ENCODE measurements around the gene PDGFB.

The PDGFB gene

DNA sequence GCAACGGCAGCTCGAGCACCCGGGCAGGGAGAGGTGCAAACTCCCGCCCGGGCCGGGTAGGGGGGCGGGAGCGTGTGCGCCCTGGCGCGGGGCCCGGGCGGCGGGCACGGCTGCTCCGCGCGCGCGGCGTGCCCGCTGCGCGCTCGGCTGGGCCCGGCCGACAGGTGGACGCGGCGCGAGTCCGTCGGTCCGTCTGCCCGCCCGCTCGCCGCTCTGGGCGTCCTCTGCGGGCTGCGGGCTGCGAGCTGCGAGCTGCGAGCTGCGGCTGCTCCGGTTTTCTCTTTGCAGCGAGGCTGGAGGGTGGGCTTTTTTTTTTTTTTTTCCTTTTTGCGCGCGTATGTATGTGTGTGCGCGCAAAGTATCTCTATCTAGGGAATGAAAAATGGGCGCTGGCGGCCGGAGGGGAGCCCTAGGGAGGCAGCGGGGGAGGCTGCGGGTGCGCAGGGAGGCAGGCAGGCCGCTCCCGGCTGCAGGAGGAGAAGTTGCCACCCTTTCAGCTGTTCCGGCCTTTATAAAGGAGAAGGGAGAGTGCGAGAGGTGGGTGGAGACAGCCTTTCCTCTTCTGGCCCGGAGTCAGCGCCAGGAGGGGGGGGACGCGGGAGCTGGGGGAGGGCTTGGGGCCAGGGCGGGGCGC lies at the start of gene PDGFB:
PDGFB (minus strand) TSS at position 487 of the 634 bp plus-strand sequence. CDS start 1,019 bp downstream, outside the sequence.
- DNase-seq, result peak; percentile 36

DNA sequence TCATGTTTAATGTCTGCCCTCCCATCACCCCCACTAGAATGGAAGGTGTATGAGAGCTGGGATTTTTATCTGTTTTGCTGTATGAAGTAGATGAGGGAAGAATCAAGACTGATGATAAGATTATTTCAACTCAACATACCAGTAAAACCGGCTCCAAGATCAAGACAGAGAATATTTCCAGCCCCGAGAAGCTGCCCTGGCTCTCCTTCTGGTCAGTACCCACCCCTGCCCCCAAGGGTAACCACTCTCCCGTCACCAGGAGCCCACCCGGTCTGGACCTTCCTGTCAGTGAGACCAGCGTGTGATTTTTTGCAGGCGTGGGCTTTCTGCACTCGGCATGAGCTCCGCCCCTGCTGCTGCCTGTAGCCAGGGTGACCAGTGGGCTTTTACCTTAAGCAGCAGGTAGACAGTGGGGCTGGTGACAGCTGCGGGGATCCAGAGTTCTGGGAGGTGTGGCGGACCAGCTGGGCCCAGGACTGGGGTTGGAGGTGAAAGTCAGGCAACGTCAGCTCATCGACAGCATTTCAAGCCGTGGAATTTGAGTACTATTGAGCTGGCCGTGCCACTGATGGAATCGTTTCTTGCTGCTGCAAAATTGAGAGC lies 49.1 kb upstream of the PDGFB start:
- no peak for DNase-seq

DNA sequence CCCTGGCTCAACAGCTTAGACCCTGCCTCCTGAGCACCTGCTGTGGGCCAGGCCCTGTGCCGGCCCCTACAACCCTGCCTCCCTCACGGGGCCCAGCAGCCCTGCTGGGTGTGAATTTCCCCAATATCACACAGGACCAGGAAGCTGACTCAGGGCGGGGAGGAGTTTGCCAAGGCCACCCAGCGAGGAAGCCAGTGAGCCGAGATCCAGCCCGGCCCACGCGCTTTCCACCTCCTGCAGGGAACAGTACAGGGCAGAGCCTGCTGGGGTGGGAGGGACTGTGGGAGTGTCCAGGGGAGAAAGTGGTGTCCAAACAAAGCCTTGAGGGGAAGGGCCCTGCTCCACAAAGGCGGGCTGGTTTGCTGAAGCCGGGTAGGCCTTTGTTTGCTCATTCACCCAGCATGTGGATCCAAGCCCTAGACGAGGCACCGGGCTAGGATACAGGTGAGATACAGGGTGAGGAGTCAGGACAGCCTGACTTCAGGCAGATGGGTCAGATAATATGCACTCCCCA lies 47.8 kb upstream of the PDGFB start:
- no peak for DNase-seq

DNA sequence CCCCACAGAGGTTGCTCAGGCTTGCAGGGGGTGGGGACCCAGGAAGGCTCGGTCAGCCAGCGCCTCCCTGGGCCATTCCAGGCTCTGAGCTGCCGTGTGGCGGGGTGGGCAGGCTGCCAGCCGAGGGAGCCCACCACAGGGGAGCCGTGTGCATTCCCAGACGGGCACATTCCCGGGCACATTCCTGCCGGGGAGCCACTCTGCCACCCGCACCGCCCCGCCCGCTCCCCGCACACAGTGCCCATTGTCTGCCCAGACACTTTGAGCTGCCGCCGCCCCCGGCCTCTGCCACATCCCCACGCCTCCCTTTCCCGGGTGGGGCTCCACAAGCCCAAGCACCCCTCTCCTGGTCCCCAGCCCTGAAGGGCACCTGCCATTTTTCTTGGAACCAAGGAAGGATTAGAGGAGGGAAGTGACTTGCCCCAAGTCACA lies 47.3 kb upstream of the PDGFB start:
- DNase-seq, result no peak

DNA sequence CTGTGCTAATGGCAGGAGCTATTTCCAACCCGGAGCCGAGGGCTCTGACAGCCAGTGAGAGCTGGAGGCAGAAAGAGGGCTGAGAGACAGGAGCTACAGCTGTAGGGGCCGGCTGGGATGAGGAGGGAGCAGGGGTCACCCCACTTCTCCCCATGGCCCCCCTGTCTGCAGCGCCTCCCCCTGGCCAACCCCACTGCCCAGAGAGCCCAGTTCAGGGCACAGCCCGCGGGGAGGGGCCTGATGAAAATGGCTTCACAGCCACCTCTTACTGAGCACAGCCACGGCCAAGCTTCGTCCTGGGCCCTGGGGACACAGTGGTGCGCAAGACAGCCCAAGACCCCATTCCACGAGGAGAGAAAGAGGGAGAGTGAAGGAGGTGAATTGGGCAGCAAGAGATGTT lies 46.7 kb upstream of the PDGFB start:
- DNase-seq, result no peak

DNA sequence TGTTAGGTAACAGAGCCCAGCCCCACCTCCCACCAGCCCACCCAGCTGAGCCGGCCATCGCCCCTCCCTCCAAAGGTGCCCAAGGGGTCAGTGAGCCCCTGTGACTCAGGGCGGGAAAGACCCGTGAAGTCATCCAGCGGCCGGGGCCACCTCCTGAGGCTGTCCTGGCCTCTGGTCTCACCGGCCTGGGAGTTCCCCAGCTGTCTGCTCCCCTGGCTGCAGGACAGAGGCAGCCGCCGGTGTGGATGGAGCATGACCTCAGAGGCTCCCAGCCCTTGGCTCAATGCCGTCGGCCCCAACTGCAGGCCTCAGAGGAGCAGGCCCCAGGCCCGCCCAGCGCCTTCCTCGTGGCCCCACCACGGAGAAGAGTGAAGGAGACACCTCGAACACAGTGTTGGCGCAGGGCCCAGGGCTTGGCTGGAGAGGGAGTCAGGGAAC lies 46.0 kb upstream of the PDGFB start:
- DNase-seq, result no peak

DNA sequence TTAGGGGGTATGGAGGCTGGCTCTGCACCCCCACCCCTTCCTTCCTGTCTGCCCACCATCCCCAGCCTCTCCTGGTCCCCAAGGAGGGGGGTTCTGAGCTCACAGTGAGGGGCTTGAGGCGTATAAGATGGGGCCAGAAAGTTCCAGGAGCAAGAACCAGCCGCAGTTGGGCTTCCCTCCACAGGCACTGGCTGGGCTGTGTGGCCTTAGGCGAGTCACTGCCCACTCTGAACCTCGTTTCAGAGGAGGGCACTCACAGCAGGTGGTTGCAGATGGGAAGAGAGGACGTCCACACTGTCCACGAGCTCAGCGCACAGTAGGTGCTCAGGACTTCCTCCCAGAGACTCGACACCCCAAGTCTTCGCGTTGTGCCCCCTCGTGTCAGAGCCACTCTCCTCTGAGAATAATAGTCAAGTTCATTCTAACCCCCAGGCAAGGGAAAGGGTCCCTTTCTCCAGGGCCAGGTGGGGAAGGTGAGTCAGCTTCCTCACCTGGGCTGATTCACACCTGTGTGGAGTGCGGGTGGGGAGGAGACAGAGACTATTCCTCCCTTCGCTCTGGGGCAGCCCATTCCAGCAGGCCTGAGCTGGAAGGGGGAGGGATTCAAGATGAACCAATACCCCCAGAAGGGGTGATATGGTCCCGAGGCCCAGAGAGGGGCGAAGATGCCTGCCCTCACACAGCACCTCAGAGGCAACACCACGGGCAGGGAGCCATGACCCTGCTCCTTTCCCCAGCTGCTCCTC lies 45.4 kb upstream of the PDGFB start:
- no peak for DNase-seq

DNA sequence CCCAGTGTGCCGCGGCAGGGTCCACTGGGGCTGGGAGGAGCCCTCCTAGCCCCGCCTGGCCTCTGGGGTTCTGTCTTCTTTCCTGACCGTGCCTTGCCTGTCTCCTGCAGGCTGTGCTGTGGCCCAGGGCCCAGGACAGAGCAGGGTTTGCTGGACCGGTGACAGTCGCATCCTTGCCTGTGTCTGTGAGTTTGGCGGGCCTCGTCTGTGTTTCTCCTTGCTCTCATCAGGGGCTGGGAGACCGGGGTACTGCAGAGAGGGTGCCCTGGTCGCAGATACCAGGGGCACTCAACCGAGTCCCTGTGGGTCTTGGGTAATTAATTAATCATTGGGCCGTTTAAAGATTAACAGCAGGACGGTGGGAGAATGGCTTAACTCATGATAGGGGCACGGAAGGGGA lies 44.8 kb upstream of the PDGFB start:
- DNase-seq, result no peak

DNA sequence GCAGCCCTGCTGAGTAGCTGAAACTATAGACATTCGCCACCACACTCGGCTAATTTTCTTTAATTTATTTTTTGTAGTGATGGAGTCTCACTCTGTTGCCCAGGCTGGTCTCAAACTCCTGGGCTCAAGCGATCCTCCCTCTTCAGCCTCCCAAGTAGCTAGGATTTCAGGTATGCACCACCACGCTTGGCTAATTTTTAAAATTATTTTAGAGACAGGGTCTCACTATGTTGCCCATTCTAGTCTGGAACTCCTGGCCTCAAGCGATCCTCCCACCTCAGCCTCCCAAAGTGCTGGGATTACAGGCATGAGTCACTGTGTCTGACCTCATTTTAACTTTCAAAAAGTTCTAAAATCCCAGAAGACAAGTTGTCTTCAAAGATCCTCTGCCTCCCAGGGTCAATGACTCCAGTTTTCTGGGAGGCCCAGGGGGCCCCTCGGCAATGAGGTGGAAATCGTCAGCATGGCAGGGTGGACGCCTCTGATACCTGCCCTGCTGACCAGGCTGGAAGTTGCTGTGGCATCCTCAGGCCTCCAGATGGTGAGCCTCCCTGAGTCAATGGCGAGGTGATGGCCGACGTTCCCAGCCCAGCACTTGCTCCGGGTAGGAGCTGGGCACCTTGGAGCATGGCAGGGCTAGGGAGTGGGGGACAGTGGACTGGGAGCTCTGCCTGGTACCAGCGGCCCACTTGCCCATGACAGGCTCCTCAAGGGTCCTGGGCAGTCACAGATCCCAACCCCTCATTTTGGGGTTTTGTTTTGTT lies 43.5 kb upstream of the PDGFB start:
- DNase-seq, result no peak

DNA sequence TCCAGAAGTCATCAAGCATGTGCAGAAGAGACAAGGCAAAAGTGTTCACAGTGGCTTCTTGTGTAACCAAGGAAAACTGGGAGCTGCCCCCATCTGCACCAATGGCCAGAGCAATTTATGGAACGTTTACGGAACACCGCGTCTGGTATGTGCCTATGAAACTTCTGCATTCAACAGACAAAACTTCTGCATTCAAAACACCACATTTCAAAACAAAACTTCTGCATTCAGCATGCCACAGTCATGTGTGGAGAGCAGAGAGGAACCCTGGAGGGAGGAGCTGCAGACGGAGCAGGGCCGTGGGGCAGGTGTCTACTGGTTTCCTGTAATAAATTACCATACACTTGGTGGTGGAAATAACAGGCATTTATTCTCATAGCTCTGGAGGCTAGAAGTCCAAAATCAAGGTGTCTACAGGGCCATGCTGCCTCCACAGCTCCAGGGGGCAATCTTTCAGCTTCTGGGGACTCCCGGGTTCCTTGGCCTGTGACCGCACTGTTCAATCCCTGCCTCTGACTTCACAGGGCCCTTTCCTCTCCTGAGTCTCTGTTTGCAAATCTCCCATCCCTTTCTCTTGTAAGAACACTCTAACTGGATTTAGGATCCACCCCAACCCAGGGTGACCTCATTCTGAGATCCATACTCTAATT lies 42.4 kb upstream of the PDGFB start:
- no peak for DNase-seq

DNA sequence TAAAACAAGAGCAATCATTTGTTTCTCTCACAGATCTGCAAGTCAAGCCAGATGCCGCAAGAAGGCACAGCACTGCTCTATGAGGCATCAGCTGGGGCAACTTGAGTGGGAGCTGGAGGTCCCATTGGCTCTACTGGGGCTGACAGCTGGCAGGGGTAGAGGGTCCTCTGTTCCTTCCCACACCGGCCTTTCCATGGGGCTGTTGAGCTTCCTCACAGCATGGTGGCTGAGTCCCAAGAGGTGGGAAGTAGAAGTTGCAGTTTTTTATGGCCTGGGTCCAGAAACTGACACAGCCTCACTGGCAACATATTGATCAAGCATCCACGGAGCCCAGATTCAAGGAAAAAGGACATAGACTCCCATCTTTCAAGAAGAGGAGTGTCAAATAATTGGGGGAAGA lies 40.2 kb upstream of the PDGFB start:
- DNase-seq, result no peak

DNA sequence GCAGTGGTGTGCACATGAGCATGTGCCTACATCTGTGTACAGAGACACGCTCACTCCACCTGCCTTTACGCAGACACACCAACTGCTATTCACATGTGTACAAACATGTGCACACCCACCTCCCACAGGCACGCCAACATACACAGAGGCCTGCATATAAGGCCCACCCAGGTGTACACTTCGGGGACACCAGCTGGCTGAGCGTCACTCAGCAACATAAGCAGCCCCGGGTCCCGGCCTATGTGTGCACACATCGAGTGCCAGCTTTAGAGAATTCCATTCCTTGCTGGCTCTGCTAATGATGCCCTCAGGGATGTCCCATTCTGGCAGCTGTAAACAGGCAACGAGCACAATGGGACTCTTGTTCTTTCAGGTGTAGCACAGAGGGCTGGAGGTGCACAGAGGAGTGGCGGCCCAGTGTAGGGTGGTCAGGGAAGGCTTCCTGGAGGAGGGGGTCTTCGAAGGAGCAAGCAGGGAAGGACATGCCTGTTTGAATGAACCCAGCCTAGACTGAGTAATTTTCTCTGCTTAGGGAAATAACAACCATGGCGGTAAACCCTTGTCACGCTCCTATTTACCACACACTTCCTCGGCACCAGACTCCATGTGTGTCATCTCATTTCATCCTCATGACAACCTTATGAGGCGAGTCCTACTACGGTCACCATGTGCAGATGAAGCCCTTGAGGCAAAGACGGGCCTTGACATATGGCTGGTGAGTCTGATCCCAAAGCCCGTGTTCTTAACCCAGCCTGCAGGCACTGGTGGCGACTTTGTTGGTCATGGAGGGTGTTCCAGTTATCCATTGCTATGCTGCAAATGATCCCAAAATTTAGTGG lies 39.6 kb upstream of the PDGFB start:
- no peak for DNase-seq

DNA sequence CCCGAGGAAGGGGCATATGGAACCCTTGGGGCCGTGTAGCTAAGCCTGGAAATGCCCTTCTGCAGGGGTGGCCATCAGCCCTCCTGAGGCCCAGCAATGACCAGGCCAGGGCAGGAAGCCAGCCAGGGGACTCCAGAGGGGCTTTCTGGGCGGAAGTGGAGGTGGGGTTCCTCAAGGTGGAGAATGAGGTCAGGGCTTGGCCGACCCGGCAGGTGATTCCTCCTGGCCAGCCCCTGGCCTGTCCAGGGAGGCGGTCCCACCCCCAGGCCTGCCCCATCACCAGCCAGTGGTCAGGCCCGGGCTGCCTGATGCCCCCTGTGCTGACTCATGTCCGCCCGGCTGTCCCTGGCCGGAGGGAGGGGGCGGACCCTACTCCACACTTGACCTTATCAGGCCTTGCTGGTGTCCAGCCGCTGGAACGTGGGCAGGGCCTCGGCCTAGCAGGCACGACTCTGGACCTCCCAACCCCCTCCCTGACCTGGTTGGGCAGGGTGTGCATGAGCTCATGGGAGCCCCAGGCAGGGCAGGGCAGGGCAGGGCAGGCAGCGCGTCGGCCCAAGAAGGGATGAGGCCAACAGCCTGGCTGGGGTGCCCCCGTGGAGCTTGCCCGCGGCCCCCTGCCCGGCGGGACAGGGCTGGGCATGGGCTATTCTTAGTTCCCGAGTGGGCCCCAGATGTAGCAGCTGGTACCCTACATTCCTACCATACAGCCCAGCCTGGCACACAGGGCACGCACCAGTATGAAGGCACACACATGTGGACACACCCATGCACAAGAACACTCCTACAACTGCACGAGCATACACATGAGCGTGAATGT lies 38.8 kb upstream of the PDGFB start:
- DNase-seq, result peak; percentile 74

DNA sequence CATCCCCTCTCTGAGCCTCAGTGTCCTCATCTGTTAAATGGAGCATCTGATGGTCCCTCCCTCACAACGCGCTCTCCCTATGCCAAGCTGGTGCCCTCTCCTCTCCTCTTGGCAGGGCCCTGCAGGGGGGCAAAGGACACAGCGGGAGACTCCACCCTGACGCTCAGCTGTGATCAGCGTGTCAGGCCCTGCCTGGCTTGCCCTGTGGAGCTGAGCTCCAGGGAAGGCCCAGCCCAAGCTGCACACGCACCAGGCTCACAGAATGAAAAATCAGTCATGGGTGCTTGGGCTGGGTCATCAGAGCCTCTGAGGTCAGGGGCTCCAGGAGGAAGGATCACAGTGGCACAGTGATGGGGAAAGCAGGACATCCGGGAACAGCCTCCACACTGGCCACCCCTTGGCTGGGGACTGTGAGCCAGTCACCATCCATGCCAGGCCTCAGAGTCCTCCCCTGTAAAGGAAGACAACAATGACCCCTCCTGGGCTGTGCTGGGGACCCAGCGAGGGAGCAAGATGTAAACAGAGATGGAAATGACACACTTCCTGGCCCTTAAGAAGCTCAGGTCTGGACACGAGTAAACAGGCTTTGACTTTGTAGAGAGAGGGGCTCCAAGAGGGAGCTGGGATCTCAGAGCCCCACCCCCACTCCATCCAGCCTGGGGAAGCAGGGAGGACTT lies 38.0 kb upstream of the PDGFB start:
- peak; percentile 11 for DNase-seq

DNA sequence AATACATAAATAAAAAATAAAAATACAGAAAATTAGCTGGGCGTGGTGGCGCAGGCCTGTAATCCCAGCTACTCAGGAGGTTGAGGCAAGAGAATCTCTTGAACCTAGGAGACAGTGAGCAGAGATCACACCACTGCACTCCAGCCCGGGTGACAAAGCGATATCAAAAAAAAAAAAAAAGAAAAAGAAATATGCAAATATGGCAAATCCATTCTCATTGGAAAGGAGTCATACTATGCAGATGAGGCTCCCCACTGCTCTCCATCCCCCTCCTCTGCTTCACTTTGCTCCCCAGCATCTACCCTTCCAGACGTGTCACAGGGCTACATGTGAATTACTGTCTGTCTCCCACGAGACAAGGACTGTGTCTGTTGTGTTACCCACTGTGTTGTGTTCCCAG lies 36.3 kb upstream of the PDGFB start:
- no peak for DNase-seq

DNA sequence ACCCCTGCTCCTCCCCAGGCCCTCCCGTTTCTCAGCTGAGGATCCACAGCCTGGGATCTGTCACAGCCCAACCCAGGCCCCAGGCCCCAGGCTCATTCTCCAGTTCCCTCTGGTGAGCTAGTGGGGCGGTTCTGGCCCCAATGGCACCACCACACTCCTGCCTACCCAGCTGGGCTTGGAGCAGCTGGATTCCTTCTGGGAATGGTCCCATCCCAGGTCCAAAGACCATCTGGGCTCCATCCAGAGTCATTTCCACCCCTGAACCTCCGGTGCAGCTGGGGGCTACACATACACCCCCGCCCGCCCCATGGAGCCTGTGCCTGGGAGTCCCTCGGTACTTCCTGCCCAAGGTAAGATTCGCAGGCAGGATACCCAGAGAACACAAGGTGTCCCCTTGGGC lies 35.5 kb upstream of the PDGFB start:
- DNase-seq, result no peak

DNA sequence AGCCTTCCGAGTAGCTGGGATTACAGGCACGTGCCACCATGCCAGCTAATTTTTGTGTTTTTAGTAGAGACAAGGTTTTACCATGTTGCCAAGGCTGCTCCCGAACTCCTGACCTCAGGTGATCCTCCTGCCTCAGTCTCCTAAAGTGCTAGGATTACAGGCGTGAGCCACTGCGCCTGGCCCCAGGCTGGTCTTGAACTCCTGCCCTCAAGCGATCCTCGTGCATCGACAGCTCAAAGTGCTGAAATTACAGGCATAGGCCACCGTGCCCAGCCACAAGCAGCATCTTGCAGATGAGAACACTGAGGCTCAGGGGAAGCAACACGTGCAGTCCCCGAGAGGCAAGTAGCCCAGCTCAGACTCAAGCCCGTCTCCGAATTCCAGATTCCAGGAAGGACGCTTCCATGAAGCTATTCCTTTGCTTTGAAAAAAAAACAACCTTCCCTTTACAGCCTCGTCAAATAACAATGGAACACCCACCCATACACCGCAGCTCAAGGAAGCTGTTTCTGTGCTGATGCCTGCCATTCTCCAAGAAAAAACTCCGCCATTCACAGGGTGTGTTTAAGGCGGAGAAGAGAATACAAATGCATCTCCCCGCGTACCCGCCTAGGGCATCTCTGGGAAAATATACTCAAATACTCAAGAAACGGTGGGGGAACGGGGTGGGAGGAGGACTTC lies 34.5 kb upstream of the PDGFB start:
- DNase-seq, result no peak

DNA sequence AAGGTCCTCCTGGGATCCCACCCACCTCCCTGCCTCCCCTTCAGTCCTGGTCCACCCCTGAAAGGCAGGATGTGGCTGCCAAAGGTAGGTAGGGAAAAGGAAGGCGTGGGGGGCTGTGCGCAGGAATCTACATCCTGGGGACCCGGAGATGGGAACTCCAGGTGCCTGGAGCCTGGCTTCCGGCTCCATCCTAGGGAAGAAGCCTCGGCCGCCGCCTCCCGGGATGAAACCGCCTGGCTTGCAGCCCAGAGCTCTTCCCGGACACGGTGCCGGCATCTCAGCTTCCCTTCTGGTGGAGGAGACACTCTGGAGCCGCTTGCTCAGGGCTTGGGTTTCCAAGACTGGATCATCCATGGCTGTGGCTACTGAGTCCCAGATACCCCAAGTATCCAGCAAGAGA lies 33.3 kb upstream of the PDGFB start:
- DNase-seq, result no peak

DNA sequence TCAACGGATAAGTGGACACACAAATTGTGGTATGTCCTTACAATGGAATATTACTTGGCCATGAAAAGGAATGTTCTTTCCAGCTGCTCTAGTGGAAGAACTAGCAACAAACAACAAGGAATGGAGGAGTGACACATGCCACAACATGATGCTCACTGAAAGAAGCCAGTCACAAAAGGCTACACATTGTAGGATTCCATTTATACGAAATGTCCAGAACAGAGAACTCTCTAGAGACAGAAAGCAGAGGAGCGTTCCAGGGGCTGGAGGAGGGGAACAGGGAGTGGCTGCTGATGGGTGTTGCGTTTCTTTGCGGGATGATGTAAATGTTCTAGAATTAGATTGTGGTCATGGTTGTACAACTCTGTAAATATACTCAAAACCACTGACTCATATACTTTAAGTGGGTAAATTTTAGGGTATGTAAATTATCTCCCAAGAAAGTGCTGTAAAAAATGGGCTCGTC lies 32.4 kb upstream of the PDGFB start:
- no peak for DNase-seq

All from OCI-M1 (cell line).